NT2/D1 (cell line): Measurements from ENCODE around the gene USP20.

Experiments
- DNase-seq: peaks from one replicate; pipeline ENCODE4 v3.0.0-alpha.2; 2011; ENCODE audit warnings: low read depth, low spot score
- H3K27me3 ChIP-seq: 2 replicates; pipeline ENCODE4 v1.6.0; 2011; ENCODE audit warnings: mild to moderate bottlenecking; ENCODE audit not compliant: insufficient read length, insufficient read depth
- H3K36me3 ChIP-seq: 2 replicates; pipeline ENCODE4 v1.6.1; 2011; ENCODE audit warnings: mild to moderate bottlenecking, low read length, mixed read lengths; ENCODE audit not compliant: insufficient read depth, insufficient read length
- H3K4me1 ChIP-seq: 2 replicates; pipeline ENCODE4 v1.5.1; 2011; ENCODE audit not compliant: insufficient read depth, insufficient read length
- H3K4me3 ChIP-seq: 2 replicates; pipeline ENCODE4 v1.5.1; 2011; ENCODE audit warnings: low read depth; ENCODE audit not compliant: insufficient read length
- H3K9ac ChIP-seq: 2 replicates; pipeline ENCODE4 v1.6.0; 2011; ENCODE audit warnings: low read depth; ENCODE audit not compliant: insufficient read length
- H3K9me3 ChIP-seq: 2 replicates; pipeline ENCODE4 v1.5.1; 2011; ENCODE audit warnings: mild to moderate bottlenecking, low read length; ENCODE audit not compliant: insufficient read depth
- SUZ12 ChIP-seq: IDR thresholded peaks from 2 replicates; pipeline ENCODE4 v1.6.1; 2011; ENCODE audit not compliant: insufficient read length, insufficient read depth; ENCODE audit errors: extremely low read depth
- YY1 ChIP-seq: IDR thresholded peaks from 2 replicates; pipeline ENCODE4 v1.6.1; 2011; ENCODE audit not compliant: insufficient read length, insufficient read depth
- ZNF274 ChIP-seq: IDR thresholded peaks from 2 replicates; pipeline ENCODE4 v1.6.1; 2011; ENCODE audit warnings: mild to moderate bottlenecking, low read depth, low read length

USP20 gene

GRCh38 chr9:129885018-129885669, 49.9 kb downstream of the USP20 start:
- peaks cover 39% of the 10 kb centered on the region for H3K4me1 ChIP-seq
- H3K4me3 ChIP-seq: peak overlapping the region; percentile 22
- no peaks in the 10 kb centered on the region for H3K27me3 ChIP-seq
- TF ChIP-seq YY1: no peak
- no peak for TF ChIP-seq ZNF274
- no peak for TF ChIP-seq SUZ12
- H3K9ac ChIP-seq: peak overlapping the region; percentile 73
- no peaks in the 10 kb centered on the region for H3K9me3 ChIP-seq
- DNase-seq: no peak
- peaks cover 30% of the 10 kb centered on the region for H3K36me3 ChIP-seq

DNA sequence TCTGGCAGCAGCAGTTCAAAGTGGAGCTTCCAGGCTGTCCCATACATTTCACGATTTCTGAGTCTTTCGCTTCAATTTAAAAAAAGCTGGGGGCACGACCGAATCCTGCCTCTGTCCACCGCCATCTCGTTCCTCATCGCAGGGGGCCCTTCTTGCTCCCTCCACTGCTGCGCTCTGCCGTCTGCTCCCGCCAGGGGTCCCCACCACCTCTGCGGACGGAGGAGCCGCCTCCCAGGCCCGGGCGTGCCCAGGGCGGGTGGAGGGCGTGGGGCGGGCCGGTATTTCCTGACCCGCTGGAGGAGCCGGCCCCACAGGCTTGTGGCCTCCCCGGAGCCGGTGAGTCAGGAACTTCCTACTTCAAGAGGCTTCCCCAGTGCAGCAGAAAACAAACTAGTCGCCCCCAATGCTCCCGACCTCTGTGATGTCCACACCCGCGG, 50.4 kb downstream of the USP20 start:
- H3K9ac ChIP-seq: peak overlapping the region; percentile 73
- TF ChIP-seq ZNF274 (no peak), YY1 (peak; percentile 15)
- no peaks in the 10 kb centered on the region for H3K9me3 ChIP-seq
- H3K4me1 ChIP-seq: peaks cover 36% of the 10 kb centered on the region
- H3K4me3 ChIP-seq: peak overlapping the region; percentile 22
- peaks cover 26% of the 10 kb centered on the region for H3K36me3 ChIP-seq
- H3K27me3 ChIP-seq: no peaks in the 10 kb centered on the region
- DNase-seq: peak; percentile 66

- Histone ChIP-seq H3K4me3 (no peak overlapping the region), H3K4me1 (peaks cover 30% of the 10 kb centered on the region), H3K9ac (peak overlapping the region; percentile 65)
Observed at GRCh38 chr9:129886226-129887174, 51.2 kb downstream of the USP20 start.

DNA sequence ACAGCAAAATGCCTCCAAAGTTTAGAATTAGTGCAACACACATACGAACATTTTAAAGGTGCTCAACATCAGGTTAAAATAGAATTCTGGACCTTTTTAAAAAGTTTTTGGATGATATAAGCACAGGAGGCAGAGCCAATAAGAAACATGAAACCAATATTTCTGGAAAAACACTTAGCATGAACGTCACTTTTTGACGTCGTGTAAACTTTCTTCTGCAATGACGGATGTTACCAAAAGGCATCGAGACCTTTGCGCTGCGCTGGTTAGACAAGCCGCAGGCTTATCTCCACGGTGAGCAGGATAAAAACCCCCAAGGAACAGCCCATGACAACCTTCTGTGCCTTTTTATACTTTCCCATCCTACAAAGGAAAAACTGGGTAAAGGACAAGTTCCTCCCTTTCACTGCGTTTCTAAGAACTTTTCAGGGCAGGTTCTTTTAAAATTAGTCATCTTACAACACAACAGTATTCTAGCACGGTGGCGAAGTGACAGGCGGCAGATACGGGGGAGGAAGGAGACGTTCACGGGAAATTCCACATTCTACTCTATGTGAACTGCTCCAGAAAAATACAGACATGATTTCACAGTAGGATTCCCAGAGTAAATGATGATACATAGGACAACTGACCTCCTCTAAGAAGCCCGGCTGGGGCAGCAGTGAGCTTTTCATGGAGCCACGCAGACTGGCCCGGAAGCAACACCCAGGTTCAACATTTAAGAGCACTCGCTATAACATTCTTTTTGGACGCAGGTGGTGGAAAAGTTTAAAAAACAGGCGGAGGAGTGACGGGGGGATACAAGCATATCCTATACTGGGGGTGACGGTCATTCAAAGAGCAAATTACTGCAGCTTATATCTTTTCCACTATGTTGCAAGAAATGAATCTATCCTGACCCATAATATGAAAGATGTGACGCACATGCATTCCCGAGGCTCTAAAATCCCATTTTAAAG, 52.4 kb downstream of the USP20 start:
- Histone ChIP-seq H3K4me1 (peaks cover 30% of the 10 kb centered on the region), H3K36me3 (peaks cover 9% of the 10 kb centered on the region), H3K27me3 (no peaks in the 10 kb centered on the region), H3K4me3 (no peak overlapping the region), H3K9me3 (no peaks in the 10 kb centered on the region), H3K9ac (no peak overlapping the region)
- no peak for TF ChIP-seq YY1
- no peak for TF ChIP-seq ZNF274
- TF ChIP-seq SUZ12: no peak
- DNase-seq: no peak

More at GRCh38 chr9:129886226-129887174, 51.2 kb downstream of the USP20 start:
- peaks cover 18% of the 10 kb centered on the region for H3K36me3 ChIP-seq
- no peaks in the 10 kb centered on the region for H3K27me3 ChIP-seq
- no peak for TF ChIP-seq SUZ12
- TF ChIP-seq ZNF274: no peak
- no peak for TF ChIP-seq YY1
- no peak for DNase-seq
- no peaks in the 10 kb centered on the region for H3K9me3 ChIP-seq

DNA sequence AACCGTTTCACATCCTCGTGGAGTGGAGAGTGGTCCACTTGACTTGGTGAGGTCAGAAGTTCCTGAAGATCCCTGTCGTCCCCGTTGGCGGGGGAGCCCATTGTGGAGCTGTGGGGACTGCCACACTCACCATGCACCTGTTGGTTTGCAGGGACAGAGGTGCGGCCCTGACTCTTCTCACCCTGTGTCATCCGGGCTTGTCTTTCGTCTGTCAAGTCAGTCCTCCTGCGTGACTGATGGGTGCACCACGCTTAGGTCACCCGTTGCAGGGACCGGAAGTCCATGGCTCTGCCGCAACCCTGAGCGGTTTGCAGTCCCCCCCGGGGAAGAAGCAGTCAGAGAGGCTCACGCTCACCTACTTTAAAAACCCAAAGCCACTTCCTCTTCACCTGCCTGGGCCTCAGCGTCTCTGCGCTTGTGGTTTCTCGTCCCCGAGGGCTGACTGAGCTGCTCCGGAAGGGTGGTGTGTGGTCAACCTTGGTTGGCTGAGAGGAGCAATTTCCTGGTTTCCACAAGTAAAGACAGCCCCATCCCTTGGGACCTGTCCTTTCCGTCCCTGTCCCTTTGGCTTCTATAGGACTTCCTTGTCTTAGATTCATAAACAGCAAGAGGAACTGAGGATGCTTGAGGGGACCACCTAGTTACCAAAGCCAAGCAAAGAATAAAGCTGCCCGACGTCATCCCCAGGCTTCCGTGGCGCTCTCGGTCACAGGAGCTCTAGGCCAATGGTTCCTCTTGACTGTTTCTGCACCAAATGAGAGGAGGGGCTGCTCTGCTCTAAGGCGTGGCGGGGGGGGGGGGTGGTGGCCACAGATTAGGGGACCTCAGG, 53.2 kb downstream of the USP20 start:
- Histone ChIP-seq H3K27me3 (no peaks in the 10 kb centered on the region), H3K9ac (no peak overlapping the region), H3K4me3 (no peak overlapping the region), H3K4me1 (peaks cover 30% of the 10 kb centered on the region), H3K9me3 (no peaks in the 10 kb centered on the region), H3K36me3 (peaks cover 6% of the 10 kb centered on the region)
- DNase-seq: no peak
- TF ChIP-seq SUZ12: no peak
- no peak for TF ChIP-seq ZNF274
- TF ChIP-seq YY1: no peak

GRCh38 chr9:129889122-129889940, 54.1 kb downstream of the USP20 start:
- no peaks in the 10 kb centered on the region for H3K27me3 ChIP-seq

More at GRCh38 chr9:129889122-129889940, 54.1 kb downstream of the USP20 start:
- no peak for TF ChIP-seq SUZ12
- TF ChIP-seq YY1: no peak
- TF ChIP-seq ZNF274: no peak
- peak; percentile 81 for DNase-seq
- H3K4me3 ChIP-seq: peak overlapping the region; percentile 29
- H3K9ac ChIP-seq: peak overlapping the region; percentile 81
- no peaks in the 10 kb centered on the region for H3K9me3 ChIP-seq
- H3K4me1 ChIP-seq: peaks cover 30% of the 10 kb centered on the region
- peaks cover 6% of the 10 kb centered on the region for H3K36me3 ChIP-seq
